ENCODE results near the gene EFNA4. TPM values are rescaled to one million over a fixed set of nuclear protein-coding genes. Genes with fewer than 3 reads are reported as not detected.

EFNA4 gene
- total RNA-seq, 1 experiment from 2014 or later: 9.8 TPM

GRCh38 chr1:155113450-155113980 lies 50.0 kb downstream of the EFNA4 start:
- no TSS peak for BruUV-seq (replicated peaks)
- H3K79me2 ChIP-seq (ENCODE audit: insufficient read depth, low read length): no peaks in the 10 kb centered on the region
- ChIA-PET CTCF (no interaction called here), POLR2A (no interaction called here), RAD21 (ENCODE audit: low non-redundant PET in 1 of 2, low total read pairs in 2 of 2, uncharacterized antibody in 2 of 2, unreplicated experiment in 2 of 2) (no interaction called here)
- no peaks in the 10 kb centered on the region for H3K36me3 ChIP-seq (ENCODE audit: control insufficient read depth in 1 of 2, insufficient read depth in 2 of 2, low read length in 2 of 2)
- peaks cover 0 to 3% of the 10 kb centered on the region in 2 experiments; a peak in 1 of 4 replicates for H3K4me1 ChIP-seq (ENCODE audit: control insufficient read depth in 1 of 2, insufficient read depth in 2 of 2, low read length in 2 of 2)
- DNase-seq (ENCODE audit: low read depth, low spot score) (no peak), ATAC-seq (no peak)
- TF ChIP-seq RAD21 (IDR thresholded peaks at IDR 0.05; ENCODE audit: low read depth) (no peak), TCF7L2 (IDR thresholded peaks at IDR 0.05; ENCODE audit: borderline replicate concordance, extremely low read depth, insufficient read depth, insufficient read length) (no peak), SP1 (IDR thresholded peaks at IDR 0.05; ENCODE audit: low read depth) (no peak), EGR1 (IDR thresholded peaks at IDR 0.05; ENCODE audit: low read depth) (no peak), ELF1 (IDR thresholded peaks at IDR 0.05; ENCODE audit: borderline replicate concordance, low read depth) (no peak), SRF (IDR thresholded peaks at IDR 0.05; ENCODE audit: low read depth) (no peak), POLR2AphosphoS5 (IDR thresholded peaks at IDR 0.05; ENCODE audit: low read depth, low read length) (no peak), ZBTB33 (IDR thresholded peaks at IDR 0.05; ENCODE audit: extremely low read depth, insufficient replicate concordance, low read length) (no peak), SIN3A (IDR thresholded peaks at IDR 0.05; ENCODE audit: low read depth) (no peak)
- TF ChIP-seq, protein P1, sequence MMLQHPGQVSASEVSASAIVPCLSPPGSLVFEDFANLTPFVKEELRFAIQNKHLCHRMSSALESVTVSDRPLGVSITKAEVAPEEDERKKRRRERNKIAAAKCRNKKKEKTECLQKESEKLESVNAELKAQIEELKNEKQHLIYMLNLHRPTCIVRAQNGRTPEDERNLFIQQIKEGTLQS (IDR thresholded peaks at IDR 0.05): no peak
- TF ChIP-seq, protein P2, sequence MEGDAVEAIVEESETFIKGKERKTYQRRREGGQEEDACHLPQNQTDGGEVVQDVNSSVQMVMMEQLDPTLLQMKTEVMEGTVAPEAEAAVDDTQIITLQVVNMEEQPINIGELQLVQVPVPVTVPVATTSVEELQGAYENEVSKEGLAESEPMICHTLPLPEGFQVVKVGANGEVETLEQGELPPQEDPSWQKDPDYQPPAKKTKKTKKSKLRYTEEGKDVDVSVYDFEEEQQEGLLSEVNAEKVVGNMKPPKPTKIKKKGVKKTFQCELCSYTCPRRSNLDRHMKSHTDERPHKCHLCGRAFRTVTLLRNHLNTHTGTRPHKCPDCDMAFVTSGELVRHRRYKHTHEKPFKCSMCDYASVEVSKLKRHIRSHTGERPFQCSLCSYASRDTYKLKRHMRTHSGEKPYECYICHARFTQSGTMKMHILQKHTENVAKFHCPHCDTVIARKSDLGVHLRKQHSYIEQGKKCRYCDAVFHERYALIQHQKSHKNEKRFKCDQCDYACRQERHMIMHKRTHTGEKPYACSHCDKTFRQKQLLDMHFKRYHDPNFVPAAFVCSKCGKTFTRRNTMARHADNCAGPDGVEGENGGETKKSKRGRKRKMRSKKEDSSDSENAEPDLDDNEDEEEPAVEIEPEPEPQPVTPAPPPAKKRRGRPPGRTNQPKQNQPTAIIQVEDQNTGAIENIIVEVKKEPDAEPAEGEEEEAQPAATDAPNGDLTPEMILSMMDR (IDR thresholded peaks at IDR 0.05 in 2 of 3, conservative IDR thresholded peaks at IDR 0.05 in 1 of 3; ENCODE audit: borderline replicate concordance in 1 of 3, insufficient read depth in 1 of 3, low read depth in 2 of 3, low read length in 2 of 3): no peak
- no peaks in the 10 kb centered on the region for H3K27me3 ChIP-seq (ENCODE audit: insufficient read depth, low read length)
- H3K27ac ChIP-seq (ENCODE audit: low read depth, low read length): no peak overlapping the region
- H3K9me3 ChIP-seq (ENCODE audit: control insufficient read depth in 1 of 2, insufficient read depth in 1 of 2, low read depth in 1 of 2, low read length in 2 of 2): no peaks in the 10 kb centered on the region
- no peak overlapping the region for H3K4me2 ChIP-seq (ENCODE audit: low read length)
- no peaks in the 10 kb centered on the region for H3K9me2 ChIP-seq (ENCODE audit: insufficient read depth)
- H4K20me1 ChIP-seq (ENCODE audit: insufficient read depth): no peaks in the 10 kb centered on the region
- intact Hi-C loops (cut with micrococcal nuclease): loop anchor here (5.0 kb wide), 1 partner anchor 54 kb away; no protein-coding TSS in a partner anchor
- H3K4me3 ChIP-seq (replicated peaks in 1 of 2; ENCODE audit: low read depth in 1 of 2, low read length in 2 of 2): no peak overlapping the region
- H3K9ac ChIP-seq (ENCODE audit: low read length): no peak overlapping the region
- no peak overlapping the region for H2AFZ ChIP-seq (ENCODE audit: low read depth, low read length, poor library complexity, severe bottlenecking)
